ENCODE measurements around the gene UBE2O.

UBE2O gene

GRCh38 chr17:76452660-76453430, at the start of gene UBE2O:
Gene UBE2O, minus strand, starts transcription at chr17:76453152. Its CDS starts 11 bp downstream, at chr17:76453141.
- peak; percentile 91 for DNase-seq (ENCODE audit: low spot score)

DNA sequence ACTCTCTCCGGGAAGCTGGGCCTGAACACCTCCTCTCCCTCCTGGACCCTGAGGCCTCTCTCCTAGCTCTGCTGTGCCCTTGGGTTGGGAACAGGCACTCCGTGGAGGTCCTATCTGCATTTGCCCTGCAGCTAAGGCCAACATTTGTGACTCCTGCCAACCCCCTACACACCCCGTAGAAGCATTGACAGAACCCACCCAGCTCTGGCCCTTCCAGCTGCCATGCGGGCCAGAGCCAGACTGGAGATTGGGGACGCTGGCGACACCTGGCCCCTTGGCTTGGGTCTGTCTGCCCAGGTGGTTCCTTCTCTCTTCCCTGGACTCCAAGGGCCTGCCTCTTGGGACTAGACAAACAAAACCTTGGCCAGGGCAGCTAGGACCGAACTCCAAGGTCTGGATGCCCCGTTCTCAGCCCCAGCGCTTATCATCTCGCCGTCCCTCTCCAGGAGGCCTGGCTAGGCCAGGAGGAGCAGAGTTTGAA, 48.9 kb upstream of the UBE2O start:
- no peak for DNase-seq (ENCODE audit: low spot score)

DNA sequence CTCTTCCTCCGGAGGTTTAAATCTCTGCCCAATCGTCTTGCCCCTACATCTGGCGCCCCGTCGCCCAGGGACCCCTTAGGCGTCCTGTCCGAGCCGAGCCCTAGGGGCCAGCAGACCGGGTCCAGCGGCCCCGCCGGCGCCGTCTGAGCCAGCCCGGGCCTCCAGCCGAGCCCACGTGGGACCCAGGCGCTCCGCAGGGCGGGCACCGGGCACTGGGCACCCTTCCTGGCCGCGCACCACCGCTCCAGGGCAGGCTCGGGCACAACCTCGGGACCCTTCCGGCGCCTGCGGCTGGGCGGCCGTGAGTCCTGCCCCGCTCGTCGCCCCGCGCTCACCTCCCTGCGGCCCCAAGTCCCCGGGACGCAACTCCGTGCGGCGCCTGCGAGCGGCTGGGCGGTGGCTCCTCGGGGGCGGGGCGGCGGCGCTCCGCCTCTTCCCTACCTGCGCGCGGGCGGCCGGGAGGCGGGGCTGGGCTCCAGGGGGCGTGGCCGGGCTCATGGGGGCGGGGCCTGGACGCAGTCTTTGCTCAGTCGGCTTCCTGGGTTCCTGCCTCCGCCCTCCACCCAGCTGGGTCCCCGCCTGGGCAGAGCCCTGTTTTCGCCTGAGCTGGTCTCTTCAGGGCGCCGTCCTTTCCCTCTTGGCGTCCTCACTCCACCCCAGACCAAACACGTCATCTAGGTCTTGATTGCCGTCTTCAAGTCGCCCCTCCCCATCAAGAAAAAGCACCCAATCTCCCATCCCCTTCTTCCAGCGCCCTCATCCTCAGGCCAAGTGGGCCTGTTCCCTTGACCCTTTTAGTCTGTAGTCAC, 48.3 kb upstream of the UBE2O start, which contains the start of gene RHBDF2:
RHBDF2 (minus strand) TSS at position 406 of the 809 bp plus-strand sequence. CDS start 19,899 bp downstream, outside the sequence.
- DNase-seq (ENCODE audit: low spot score) = peak; percentile 96

DNA sequence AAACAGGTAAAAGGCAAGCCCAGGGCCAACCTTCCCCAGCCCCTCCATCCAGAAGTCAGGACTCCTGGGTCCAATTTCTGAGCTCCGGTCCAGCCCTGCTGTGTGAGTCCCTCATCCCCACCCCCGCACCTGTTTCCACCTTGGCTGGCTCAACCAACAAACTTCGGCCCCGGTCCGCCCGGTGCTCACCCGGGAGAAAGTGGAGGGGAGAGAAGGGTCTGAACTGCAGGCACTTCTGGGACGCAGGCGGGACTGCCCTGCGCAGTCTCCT, 47.7 kb upstream of the UBE2O start:
- DNase-seq (ENCODE audit: low spot score) = no peak

DNA sequence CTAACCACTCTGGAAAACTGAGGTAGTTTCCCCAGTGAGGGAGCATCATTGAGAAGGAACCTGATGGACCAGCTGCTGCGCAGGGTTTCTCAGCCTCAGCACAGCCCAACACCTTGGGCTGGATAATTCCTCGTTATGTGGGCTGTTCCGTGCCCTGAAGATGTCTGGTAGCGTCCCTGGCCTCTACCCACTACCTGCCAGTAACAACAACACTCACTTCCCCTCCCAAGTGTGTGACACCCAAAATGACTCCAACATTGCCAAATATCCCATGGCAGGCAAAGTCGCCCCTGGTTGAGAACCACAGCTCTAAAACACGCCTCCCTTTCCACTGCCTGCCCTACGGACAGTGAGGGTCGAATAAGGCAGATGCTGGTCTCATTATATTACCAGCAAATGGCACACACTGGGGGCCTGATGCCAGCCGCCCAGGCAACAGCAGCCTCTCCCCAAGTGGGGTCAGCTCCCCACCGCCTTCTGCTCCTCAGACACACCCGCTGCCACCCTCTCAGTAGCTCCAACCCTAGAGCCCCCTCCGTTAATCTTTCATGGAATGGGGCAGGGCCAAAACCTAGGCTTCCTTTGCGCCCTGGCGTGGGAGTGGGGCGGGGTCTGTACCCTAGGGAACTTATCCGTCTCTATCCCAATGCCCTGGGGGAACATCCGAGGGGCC, 47.3 kb upstream of the UBE2O start:
- peak; percentile 15 for DNase-seq (ENCODE audit: low spot score)

GRCh38 chr17:76499267-76499667, 46.3 kb upstream of the UBE2O start:
- DNase-seq (ENCODE audit: low spot score) = no peak

DNA sequence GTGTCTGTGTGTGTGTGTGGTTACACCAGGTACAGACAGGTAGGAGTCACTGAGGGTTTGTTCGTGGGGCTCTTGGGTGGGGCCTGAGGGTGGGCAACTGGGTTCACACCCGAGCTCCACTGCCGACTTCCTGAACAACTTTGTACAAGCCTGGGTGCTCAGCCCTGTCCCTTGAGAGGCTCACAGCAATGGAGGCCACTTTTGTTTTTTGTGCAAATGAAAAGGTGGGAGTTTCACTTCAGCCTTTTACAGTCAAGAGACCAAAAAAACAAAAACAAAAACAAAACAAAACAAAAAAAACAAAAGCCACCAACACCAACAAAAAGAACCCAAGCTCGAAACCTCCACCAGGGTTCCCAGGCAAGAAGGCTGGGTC, 45.9 kb upstream of the UBE2O start:
- no peak for DNase-seq (ENCODE audit: low spot score)

- DNase-seq (ENCODE audit: low spot score) = no peak
These were observed 45.3 kb upstream of the UBE2O start for GRCh38 chr17:76497979-76498875.

DNA sequence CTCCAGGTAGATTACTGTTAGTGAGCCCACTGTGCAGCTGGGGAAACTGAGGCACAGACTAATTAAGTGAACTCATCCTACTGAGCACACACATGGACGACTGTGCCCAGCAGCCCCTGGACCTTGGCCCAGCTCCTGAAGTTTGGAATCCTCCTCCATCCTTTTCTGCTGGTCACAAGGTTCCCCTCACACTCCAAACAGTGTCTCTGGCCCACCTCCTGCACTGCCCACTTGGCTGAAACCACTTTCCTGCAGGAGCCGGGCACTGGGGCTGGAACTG, 44.7 kb upstream of the UBE2O start:
- no peak for DNase-seq (ENCODE audit: low spot score)

GRCh38 chr17:76496464-76496863, 43.5 kb upstream of the UBE2O start:
- no peak for DNase-seq (ENCODE audit: low spot score)

DNA sequence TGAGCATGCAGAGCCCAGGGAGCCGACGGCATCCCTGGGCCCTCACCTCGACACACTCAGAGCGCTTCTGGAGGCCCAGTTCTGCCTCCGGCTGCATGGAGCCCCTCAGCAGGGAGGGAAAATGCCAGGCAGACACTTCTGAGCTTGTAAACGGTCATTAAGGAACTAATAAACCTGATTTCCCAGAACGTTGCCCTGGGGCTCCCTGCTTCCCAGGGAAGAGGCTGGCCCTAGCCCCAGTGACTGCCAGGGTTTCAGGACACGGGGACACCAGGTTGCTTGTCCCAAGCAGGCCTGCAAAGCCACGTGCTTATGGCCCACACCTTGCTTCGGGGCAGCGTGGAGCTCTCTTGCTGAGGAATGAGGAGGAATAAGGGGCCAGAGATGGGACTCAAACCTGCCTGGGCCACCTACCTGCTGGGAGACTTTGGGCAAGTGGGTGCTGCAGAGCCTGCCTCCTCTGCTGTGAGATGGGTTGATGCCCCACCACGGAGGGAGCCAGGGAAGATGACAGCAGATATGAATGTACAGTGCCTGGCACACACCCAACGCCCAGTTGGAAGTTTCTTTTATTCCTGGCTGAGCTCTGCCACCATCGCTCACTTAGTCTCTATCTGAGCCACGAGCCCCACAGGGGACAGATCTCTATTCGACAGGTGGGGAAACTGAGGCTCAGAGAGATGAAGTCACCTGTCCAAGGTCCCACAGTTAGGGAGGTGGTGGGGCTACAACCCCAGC, 42.9 kb upstream of the UBE2O start:
- no peak for DNase-seq (ENCODE audit: low spot score)

DNA sequence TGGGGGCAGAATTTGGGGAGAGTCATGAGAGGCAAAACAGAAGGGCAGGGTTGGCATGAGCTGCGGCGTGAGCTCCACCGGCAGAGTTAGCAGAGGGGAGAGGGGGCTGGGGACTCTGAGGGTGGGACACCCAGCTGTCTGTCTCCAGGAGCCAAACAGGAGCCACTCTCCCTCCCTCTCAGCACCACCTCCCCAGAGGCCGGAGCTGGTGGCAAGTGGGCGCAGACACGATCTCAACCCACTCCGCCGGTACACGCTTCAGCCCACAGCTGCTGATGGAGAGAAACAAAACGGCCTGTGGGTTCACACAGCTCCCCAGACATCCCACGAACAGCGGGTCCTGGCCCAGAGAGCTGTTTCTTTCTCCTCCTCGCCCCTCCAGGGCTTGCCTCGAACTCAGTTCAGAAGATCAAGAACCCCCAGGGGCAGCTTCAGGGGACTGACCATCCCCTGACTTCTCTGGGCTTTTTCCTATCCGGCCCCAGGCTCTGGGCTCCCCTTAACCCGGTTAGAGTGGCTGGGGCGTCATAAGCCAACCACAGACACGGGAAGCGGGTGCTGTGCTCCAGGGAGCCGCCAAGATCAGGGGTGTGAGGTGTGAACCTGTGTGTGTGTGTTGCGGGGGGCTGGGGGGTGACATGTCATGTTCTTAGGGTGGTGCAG, 40.7 kb upstream of the UBE2O start:
- peak; percentile 27 for DNase-seq (ENCODE audit: low spot score)

GRCh38 chr17:76492989-76493501, 40.1 kb upstream of the UBE2O start:
- peak; percentile 68 for DNase-seq (ENCODE audit: low spot score)

- DNase-seq (ENCODE audit: low spot score) = no peak
These were observed 39.4 kb upstream of the UBE2O start for GRCh38 chr17:76492123-76492988.

- no peak for DNase-seq (ENCODE audit: low spot score)
These were observed 38.5 kb upstream of the UBE2O start for GRCh38 chr17:76491271-76492122.

GRCh38 chr17:76490112-76490710, 37.3 kb upstream of the UBE2O start:
- no peak for DNase-seq (ENCODE audit: low spot score)

DNA sequence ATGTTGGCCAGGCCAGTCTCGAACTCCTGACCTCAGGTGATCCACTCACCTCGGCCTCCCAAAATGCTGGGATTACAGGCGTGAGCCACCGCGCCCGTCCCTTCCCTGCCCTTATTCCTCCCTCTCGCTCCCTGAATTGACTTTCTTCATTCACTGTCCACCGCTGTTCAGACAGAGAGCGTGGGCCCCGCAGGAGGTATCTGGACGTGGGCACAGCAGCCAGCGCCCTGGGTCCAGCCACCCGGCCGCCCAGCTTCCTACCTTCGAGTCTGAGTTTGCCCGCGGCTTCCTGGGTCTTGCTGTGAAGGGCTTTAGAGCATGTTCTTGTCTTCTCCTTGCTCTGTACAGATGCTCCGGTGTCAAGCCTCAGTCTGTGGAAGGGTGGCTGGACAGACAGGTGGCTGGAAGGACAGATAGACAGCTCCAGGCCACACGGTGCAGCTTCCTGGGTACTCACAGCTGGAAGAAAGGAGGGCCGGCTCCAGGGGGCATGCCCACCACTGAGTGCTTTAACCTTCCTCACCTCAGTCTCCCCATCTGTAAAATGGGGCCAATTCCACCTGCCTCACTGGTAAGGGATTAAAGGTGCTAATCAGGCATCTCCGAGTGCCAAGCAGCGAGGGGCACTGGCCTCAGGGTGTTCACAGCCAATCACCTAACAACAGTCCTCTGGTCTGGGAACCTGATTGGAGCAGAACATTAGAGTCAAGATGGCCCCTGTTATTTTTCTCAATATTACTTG, 34.7 kb upstream of the UBE2O start:
- no peak for DNase-seq (ENCODE audit: low spot score)
